ENCODE results near the gene TUBB2B.

DNA sequence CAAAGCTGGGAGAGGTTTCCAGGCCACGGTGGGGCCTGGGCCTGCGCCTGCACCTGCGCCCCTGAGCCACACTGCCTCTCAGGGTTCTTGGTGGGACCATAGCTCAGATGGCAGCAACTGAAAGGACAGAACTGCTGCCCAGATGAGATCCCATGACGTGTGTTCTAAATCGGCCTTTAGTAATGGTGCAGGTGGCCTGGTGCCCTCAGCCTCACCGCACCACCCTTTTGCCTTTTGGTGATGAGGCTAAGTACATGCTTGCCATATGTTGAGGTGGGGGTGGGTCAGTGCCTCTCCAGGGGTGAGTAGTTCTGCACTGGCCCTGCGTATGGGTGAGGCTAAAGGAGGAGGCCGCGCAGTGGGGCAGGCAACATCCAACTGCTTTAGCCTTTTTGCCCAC is 38.7 kb upstream of the TUBB2B start:
- TF ChIP-seq, protein P1, sequence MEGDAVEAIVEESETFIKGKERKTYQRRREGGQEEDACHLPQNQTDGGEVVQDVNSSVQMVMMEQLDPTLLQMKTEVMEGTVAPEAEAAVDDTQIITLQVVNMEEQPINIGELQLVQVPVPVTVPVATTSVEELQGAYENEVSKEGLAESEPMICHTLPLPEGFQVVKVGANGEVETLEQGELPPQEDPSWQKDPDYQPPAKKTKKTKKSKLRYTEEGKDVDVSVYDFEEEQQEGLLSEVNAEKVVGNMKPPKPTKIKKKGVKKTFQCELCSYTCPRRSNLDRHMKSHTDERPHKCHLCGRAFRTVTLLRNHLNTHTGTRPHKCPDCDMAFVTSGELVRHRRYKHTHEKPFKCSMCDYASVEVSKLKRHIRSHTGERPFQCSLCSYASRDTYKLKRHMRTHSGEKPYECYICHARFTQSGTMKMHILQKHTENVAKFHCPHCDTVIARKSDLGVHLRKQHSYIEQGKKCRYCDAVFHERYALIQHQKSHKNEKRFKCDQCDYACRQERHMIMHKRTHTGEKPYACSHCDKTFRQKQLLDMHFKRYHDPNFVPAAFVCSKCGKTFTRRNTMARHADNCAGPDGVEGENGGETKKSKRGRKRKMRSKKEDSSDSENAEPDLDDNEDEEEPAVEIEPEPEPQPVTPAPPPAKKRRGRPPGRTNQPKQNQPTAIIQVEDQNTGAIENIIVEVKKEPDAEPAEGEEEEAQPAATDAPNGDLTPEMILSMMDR (IDR thresholded peaks at IDR 0.05; ENCODE audit: insufficient read depth, low read depth, low read length), result no peak
- no peak for TF ChIP-seq EZH2 (IDR thresholded peaks at IDR 0.05; ENCODE audit: insufficient read depth, low read length)
